ENCODE measurements around the gene NDRG4.

DNA sequence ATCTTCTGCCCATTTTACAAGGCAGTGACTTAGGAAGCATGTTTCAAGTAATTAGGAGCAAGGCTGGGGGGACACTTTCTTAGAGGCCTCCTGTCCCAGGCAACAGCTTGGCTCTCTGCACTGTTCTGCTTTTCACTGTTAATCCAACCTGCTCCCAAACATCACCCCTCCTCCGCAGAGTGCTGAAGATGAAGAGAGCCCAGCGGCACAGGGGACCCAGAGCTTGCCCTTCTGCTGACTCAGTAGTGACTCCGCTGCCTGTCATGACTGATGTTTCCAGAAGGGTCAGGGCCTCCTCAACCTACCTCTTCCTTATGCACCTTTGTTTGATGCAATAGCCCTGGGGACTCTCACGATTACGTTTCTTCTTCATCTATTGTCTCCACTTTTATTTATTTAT, 38.9 kb upstream of the NDRG4 start:
- TF ChIP-seq, protein P1, sequence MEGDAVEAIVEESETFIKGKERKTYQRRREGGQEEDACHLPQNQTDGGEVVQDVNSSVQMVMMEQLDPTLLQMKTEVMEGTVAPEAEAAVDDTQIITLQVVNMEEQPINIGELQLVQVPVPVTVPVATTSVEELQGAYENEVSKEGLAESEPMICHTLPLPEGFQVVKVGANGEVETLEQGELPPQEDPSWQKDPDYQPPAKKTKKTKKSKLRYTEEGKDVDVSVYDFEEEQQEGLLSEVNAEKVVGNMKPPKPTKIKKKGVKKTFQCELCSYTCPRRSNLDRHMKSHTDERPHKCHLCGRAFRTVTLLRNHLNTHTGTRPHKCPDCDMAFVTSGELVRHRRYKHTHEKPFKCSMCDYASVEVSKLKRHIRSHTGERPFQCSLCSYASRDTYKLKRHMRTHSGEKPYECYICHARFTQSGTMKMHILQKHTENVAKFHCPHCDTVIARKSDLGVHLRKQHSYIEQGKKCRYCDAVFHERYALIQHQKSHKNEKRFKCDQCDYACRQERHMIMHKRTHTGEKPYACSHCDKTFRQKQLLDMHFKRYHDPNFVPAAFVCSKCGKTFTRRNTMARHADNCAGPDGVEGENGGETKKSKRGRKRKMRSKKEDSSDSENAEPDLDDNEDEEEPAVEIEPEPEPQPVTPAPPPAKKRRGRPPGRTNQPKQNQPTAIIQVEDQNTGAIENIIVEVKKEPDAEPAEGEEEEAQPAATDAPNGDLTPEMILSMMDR (IDR thresholded peaks at IDR 0.05) = no peak
- TF ChIP-seq EZH2 (IDR thresholded peaks at IDR 0.05; ENCODE audit: borderline replicate concordance, insufficient read depth, low read depth, low read length, poor library complexity, severe bottlenecking) = no peak
